ENCODE data around the gene TMEM33. TPM values are rescaled to one million over a fixed set of nuclear protein-coding genes. Genes with fewer than 3 reads are reported as not detected.

TMEM33 gene
- total RNA-seq, 1 donor from 2014 or later = 63.7 TPM

GRCh38 chr4:41957634-41958033 lies 22.4 kb downstream of the TMEM33 start:
- TF ChIP-seq, protein P1, sequence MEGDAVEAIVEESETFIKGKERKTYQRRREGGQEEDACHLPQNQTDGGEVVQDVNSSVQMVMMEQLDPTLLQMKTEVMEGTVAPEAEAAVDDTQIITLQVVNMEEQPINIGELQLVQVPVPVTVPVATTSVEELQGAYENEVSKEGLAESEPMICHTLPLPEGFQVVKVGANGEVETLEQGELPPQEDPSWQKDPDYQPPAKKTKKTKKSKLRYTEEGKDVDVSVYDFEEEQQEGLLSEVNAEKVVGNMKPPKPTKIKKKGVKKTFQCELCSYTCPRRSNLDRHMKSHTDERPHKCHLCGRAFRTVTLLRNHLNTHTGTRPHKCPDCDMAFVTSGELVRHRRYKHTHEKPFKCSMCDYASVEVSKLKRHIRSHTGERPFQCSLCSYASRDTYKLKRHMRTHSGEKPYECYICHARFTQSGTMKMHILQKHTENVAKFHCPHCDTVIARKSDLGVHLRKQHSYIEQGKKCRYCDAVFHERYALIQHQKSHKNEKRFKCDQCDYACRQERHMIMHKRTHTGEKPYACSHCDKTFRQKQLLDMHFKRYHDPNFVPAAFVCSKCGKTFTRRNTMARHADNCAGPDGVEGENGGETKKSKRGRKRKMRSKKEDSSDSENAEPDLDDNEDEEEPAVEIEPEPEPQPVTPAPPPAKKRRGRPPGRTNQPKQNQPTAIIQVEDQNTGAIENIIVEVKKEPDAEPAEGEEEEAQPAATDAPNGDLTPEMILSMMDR (IDR thresholded peaks at IDR 0.05; ENCODE audit: unreplicated experiment) = peak; percentile 55
- Mint-ChIP-seq H3K4me1 (ENCODE audit: low read depth) (no peaks in the 10 kb centered on the region), H3K4me3 (ENCODE audit: low read depth) (no peak overlapping the region), H3K27ac (no peak overlapping the region), H3K27me3 (no peaks in the 10 kb centered on the region), H3K9me3 (ENCODE audit: low read depth) (no peaks in the 10 kb centered on the region), H3K36me3 (ENCODE audit: insufficient read depth) (peaks cover 3% of the 10 kb centered on the region)
- DNase-seq (ENCODE audit: low spot score, unreplicated experiment) = no peak

DNA sequence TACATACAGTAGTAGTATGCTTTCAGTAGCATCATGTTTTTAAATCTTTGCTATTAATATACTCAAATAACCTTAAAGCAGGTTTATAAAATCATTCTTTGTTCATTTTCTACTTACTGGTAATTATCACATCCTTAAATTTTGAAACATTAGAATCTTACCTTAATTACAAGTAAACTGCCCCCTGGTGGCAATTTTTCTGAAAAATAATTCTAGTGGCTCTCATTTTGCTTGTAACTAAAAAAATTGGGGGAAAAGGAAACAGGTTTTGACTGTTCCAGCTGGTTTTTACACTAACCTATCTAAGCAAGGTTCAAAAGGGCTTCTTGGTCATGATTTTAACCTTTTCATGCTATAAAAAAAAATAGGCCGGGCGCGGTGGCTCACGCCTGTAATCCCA lies 27.9 kb downstream of the TMEM33 start:
- H3K4me3 Mint-ChIP-seq (ENCODE audit: low read depth) = no peak overlapping the region
- H3K36me3 Mint-ChIP-seq (ENCODE audit: insufficient read depth) = peaks cover under 1% of the 10 kb centered on the region
- H3K27ac Mint-ChIP-seq = no peak overlapping the region
- H3K4me1 Mint-ChIP-seq (ENCODE audit: low read depth) = no peaks in the 10 kb centered on the region
- H3K9me3 Mint-ChIP-seq (ENCODE audit: low read depth) = peaks cover 4% of the 10 kb centered on the region
- no peak for DNase-seq (ENCODE audit: low spot score, unreplicated experiment)
- TF ChIP-seq, protein P1 (IDR thresholded peaks at IDR 0.05; ENCODE audit: unreplicated experiment) = peak; percentile 46
- H3K27me3 Mint-ChIP-seq = no peaks in the 10 kb centered on the region

DNA sequence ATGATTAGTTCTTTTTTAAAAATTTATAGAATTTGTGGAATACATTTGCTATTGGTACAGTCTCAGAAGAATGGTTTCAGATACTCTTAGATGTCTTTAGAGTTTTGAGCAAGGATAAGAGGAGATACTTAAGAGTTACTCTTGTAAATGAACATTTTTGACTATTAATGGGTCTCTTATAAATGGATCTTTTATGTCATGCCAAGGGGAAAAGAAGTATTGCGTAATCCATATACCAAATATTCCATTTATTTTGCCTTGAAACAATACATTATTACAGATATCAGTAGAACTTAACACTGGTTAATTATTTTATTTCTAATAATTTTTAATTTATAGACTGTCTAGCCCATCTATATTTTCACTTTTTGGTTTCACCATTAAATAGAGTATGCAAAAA lies 29.2 kb downstream of the TMEM33 start:
- H3K4me1 Mint-ChIP-seq (ENCODE audit: low read depth) = no peaks in the 10 kb centered on the region

DNA sequence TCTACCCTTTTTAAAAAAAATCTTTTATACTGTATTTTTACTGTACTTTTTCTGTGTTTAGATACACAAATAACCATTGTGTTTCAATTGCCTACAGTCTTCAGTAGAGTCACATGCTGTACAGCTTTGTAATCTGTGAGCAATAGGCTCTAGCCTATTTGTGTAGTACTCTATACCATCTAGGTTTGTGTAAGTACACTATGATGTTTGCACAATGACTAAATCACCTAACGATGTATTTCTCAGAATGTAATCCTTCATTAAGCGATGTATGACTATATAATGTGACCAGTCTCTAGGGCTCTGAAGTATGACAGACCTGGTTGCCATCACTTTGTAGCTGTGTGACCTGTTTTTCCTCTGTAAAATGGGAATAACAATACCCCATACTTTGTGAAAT lies 32.2 kb downstream of the TMEM33 start:
- TF ChIP-seq, protein P1 (IDR thresholded peaks at IDR 0.05; ENCODE audit: unreplicated experiment) = no peak
- no peak overlapping the region for H3K4me3 Mint-ChIP-seq (ENCODE audit: low read depth)
- H3K9me3 Mint-ChIP-seq (ENCODE audit: low read depth) = peaks cover 12% of the 10 kb centered on the region
- no peak overlapping the region for H3K27ac Mint-ChIP-seq
- H3K27me3 Mint-ChIP-seq = no peaks in the 10 kb centered on the region
- DNase-seq (ENCODE audit: low spot score, unreplicated experiment) = no peak
- no peaks in the 10 kb centered on the region for H3K4me1 Mint-ChIP-seq (ENCODE audit: low read depth)
- H3K36me3 Mint-ChIP-seq (ENCODE audit: insufficient read depth) = peaks cover 2% of the 10 kb centered on the region

More for the DNA sequence above, 29.2 kb downstream of the TMEM33 start:
- Mint-ChIP-seq H3K4me3 (ENCODE audit: low read depth) (no peak overlapping the region), H3K36me3 (ENCODE audit: insufficient read depth) (peaks cover 2% of the 10 kb centered on the region), H3K27me3 (no peaks in the 10 kb centered on the region), H3K27ac (no peak overlapping the region), H3K9me3 (ENCODE audit: low read depth) (peaks cover 12% of the 10 kb centered on the region)
- DNase-seq (ENCODE audit: low spot score, unreplicated experiment) = no peak
- TF ChIP-seq, protein P1 (IDR thresholded peaks at IDR 0.05; ENCODE audit: unreplicated experiment) = no peak

DNA sequence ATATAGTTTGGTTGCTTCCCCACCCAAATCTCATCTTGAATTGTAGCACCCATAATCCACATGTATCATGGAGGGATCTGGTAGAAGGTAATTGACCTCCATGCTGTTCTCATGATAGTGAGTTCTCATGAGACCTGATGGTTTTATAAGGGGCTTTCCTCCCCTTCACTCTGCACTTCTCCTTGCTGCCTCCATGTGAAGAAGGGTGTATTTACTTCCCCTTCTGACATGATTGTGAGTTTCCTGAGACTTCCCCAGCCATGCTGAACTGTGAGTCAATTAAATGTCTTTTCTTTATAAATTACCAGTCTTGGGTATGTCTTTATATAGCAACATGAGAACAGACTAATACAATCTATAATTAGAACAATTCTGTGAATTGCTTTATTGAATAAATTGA lies 34.4 kb downstream of the TMEM33 start:
- peaks cover 2% of the 10 kb centered on the region for H3K36me3 Mint-ChIP-seq (ENCODE audit: insufficient read depth)
- no peak overlapping the region for H3K27ac Mint-ChIP-seq
- DNase-seq (ENCODE audit: low spot score, unreplicated experiment) = no peak
- no peak overlapping the region for H3K4me3 Mint-ChIP-seq (ENCODE audit: low read depth)
- peaks cover 12% of the 10 kb centered on the region for H3K9me3 Mint-ChIP-seq (ENCODE audit: low read depth)
- no peaks in the 10 kb centered on the region for H3K4me1 Mint-ChIP-seq (ENCODE audit: low read depth)
- TF ChIP-seq, protein P1 (IDR thresholded peaks at IDR 0.05; ENCODE audit: unreplicated experiment) = no peak
- H3K27me3 Mint-ChIP-seq = no peaks in the 10 kb centered on the region
